ENCODE results near the gene SPRY4. TPM values are rescaled to one million over a fixed set of nuclear protein-coding genes. Genes with fewer than 3 reads are reported as not detected.

Gene SPRY4
- total RNA-seq, 2 donors from 2014 or later: 7.5 to 11.5 TPM

DNA sequence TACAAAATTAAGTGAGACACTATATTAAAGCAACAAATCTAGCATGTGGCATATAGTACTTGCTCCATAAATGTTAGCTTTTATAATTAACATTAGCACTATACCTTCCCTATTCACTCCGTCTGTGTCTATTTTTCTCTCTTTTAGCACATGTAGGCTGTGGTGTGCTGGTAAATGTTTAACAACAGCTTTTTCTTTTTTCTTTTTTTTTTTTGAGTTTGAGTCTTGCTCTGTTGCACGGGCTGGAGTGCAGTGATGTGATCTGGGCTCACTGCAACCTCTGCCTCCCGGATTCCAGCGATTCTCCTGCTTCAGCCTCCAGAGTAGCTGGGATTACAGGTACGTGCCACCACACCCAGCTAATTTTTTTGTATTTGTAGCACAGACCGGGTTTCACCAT is 62.1 kb downstream of the SPRY4 start:
- no peaks in the 10 kb centered on the region for H3K9me3 ChIP-seq
- no peak for TF ChIP-seq POLR2AphosphoS5 (IDR thresholded peaks at IDR 0.05)
- intact Hi-C loops (cut with DNase I): no loop called here
- H3K27ac ChIP-seq: no peak overlapping the region
- no peaks in the 10 kb centered on the region for H3K4me1 ChIP-seq (replicated peaks)
- 89% methylated on average over 6 of the region's 6 CpGs for WGBS
- no peaks in the 10 kb centered on the region for H3K36me3 ChIP-seq
- H3K27me3 ChIP-seq (replicated peaks; ENCODE audit: insufficient read depth): no peaks in the 10 kb centered on the region
- no peak overlapping the region for H3K4me3 ChIP-seq
- no peak for DNase-seq (ENCODE audit: low spot score)

Small RNA genes within 50 kb of the gene (small RNA-seq; reads per million reads assigned to genes)
- gene RF02038 (0 reads per million in 2 donors), gene RF02039 (0 reads per million in 2 donors)

Other genes starting within 250 kb of the SPRY4 start
- 100 to 1,000 TPM; 134 to 234 TPM for gene NDFIP1, start 216.2 kb downstream of the SPRY4 start, total RNA-seq